Liver (tissue), 3 donors: ENCODE data around the gene RINT1.

Experiments used
- EGR1 ChIP-seq, 2 donors: IDR thresholded peaks; 2 replicates each; pipeline ENCODE4 v1.6.1; 2016 to 2018; ENCODE audit warnings: antibody characterized with exemption in 2 of 2, low read depth in 2 of 2
- GABPA ChIP-seq, 2 donors: IDR thresholded peaks in 1 of 2; conservative IDR thresholded peaks in 1 of 2; 2 replicates each; pipeline ENCODE4 v1.6.1; 2016; ENCODE audit warnings: antibody characterized with exemption in 2 of 2, mild to moderate bottlenecking in 1 of 2, moderate library complexity in 1 of 2
- RAD21 ChIP-seq, 2 donors: IDR thresholded peaks; 2 replicates each; pipeline ENCODE4 v1.6.1; 2016; ENCODE audit warnings: antibody characterized with exemption in 2 of 2, mild to moderate bottlenecking in 2 of 2
- SP1 ChIP-seq: IDR thresholded peaks from 2 replicates; pipeline ENCODE4 v1.6.1; 2018; ENCODE audit warnings: antibody characterized with exemption, mild to moderate bottlenecking
- TAF1 ChIP-seq: conservative IDR thresholded peaks from 2 replicates; pipeline ENCODE4 v1.6.1; 2016; ENCODE audit warnings: antibody characterized with exemption, mild to moderate bottlenecking
- TF ChIP-seq, protein P1 (sequence below): IDR thresholded peaks from 2 replicates; pipeline ENCODE4 v1.6.1; 2016; ENCODE audit warnings: antibody characterized with exemption
- TF ChIP-seq, protein P2 (sequence below): fragments of 150-350 bp; IDR thresholded peaks from 2 replicates; pipeline ENCODE4 v1.5.1; 2017; ENCODE audit warnings: improper control_type of control experiment, low read depth, low read length; ENCODE audit not compliant: missing input control
- TF ChIP-seq, protein P3 (sequence below): IDR thresholded peaks from 2 replicates; pipeline ENCODE4 v1.6.1; 2016; ENCODE audit warnings: antibody characterized with exemption, mild to moderate bottlenecking
- donor health status: healthy.
- donor health status: healthy.

- TF ChIP-seq, protein P1, sequence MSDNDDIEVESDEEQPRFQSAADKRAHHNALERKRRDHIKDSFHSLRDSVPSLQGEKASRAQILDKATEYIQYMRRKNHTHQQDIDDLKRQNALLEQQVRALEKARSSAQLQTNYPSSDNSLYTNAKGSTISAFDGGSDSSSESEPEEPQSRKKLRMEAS, result no peak
- TF ChIP-seq, protein P2, sequence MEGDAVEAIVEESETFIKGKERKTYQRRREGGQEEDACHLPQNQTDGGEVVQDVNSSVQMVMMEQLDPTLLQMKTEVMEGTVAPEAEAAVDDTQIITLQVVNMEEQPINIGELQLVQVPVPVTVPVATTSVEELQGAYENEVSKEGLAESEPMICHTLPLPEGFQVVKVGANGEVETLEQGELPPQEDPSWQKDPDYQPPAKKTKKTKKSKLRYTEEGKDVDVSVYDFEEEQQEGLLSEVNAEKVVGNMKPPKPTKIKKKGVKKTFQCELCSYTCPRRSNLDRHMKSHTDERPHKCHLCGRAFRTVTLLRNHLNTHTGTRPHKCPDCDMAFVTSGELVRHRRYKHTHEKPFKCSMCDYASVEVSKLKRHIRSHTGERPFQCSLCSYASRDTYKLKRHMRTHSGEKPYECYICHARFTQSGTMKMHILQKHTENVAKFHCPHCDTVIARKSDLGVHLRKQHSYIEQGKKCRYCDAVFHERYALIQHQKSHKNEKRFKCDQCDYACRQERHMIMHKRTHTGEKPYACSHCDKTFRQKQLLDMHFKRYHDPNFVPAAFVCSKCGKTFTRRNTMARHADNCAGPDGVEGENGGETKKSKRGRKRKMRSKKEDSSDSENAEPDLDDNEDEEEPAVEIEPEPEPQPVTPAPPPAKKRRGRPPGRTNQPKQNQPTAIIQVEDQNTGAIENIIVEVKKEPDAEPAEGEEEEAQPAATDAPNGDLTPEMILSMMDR, result no peak
- TF ChIP-seq TAF1, result no peak
- no peak for TF ChIP-seq GABPA (IDR thresholded peaks at IDR 0.05 in 1 of 2, conservative IDR thresholded peaks at IDR 0.05 in 1 of 2)
- no peak for TF ChIP-seq RAD21 (IDR thresholded peaks at IDR 0.05)
- no peak for TF ChIP-seq EGR1 (IDR thresholded peaks at IDR 0.05; ENCODE audit: low read depth in 2 of 2)
- TF ChIP-seq SP1, result no peak
- TF ChIP-seq, protein P3, sequence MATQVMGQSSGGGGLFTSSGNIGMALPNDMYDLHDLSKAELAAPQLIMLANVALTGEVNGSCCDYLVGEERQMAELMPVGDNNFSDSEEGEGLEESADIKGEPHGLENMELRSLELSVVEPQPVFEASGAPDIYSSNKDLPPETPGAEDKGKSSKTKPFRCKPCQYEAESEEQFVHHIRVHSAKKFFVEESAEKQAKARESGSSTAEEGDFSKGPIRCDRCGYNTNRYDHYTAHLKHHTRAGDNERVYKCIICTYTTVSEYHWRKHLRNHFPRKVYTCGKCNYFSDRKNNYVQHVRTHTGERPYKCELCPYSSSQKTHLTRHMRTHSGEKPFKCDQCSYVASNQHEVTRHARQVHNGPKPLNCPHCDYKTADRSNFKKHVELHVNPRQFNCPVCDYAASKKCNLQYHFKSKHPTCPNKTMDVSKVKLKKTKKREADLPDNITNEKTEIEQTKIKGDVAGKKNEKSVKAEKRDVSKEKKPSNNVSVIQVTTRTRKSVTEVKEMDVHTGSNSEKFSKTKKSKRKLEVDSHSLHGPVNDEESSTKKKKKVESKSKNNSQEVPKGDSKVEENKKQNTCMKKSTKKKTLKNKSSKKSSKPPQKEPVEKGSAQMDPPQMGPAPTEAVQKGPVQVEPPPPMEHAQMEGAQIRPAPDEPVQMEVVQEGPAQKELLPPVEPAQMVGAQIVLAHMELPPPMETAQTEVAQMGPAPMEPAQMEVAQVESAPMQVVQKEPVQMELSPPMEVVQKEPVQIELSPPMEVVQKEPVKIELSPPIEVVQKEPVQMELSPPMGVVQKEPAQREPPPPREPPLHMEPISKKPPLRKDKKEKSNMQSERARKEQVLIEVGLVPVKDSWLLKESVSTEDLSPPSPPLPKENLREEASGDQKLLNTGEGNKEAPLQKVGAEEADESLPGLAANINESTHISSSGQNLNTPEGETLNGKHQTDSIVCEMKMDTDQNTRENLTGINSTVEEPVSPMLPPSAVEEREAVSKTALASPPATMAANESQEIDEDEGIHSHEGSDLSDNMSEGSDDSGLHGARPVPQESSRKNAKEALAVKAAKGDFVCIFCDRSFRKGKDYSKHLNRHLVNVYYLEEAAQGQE, result no peak
Observed at GRCh38 chr7:105610165-105610930, 78.3 kb downstream of the RINT1 start.
